ENCODE measurements around the gene TRIM9. TPM values are rescaled to one million over a fixed set of nuclear protein-coding genes. Genes with fewer than 3 reads are reported as not detected.

The TRIM9 gene
- total RNA-seq, 1 donor: 1.1 TPM

DNA sequence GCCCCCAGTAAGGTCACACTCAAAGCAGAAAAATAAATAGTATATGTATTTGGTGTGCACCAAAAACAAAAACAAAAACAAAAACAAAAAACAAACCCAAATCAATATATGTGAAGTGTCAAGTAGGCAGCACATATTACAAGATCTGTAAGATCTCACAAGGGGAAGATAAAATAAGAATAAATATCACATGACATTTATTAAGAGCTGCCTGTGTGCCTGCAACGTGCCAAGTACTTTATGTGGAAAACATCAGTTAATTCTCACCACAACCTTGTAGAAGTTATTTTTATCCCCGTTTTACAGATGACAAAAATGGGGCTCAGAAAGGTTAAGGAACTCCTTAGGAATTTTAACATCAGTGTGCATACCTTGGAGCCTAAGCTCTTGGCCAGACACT is 26.6 kb downstream of the TRIM9 start:
- Histone ChIP-seq H3K36me3 (ENCODE audit: insufficient read depth, low read length) (no peaks in the 10 kb centered on the region), H3K79me2 (ENCODE audit: insufficient read depth, low read length) (no peaks in the 10 kb centered on the region), H3K4me1 (ENCODE audit: insufficient read depth, low read length) (no peaks in the 10 kb centered on the region), H3K9me3 (ENCODE audit: low read depth, low read length) (no peaks in the 10 kb centered on the region), H3K27ac (ENCODE audit: low read depth, low read length) (no peak overlapping the region), H2AFZ (ENCODE audit: low read length) (no peak overlapping the region), H3K4me3 (ENCODE audit: insufficient read depth, low read length) (no peak overlapping the region), H4K20me1 (ENCODE audit: insufficient read depth, low read length) (no peaks in the 10 kb centered on the region), H3K27me3 (ENCODE audit: insufficient read depth, low read length) (peaks cover 18% of the 10 kb centered on the region), H3K4me2 (ENCODE audit: insufficient read depth, low read length) (no peak overlapping the region)
- no peak for DNase-seq (ENCODE audit: insufficient read length, low spot score, missing footprints)
- TF ChIP-seq, protein P1, sequence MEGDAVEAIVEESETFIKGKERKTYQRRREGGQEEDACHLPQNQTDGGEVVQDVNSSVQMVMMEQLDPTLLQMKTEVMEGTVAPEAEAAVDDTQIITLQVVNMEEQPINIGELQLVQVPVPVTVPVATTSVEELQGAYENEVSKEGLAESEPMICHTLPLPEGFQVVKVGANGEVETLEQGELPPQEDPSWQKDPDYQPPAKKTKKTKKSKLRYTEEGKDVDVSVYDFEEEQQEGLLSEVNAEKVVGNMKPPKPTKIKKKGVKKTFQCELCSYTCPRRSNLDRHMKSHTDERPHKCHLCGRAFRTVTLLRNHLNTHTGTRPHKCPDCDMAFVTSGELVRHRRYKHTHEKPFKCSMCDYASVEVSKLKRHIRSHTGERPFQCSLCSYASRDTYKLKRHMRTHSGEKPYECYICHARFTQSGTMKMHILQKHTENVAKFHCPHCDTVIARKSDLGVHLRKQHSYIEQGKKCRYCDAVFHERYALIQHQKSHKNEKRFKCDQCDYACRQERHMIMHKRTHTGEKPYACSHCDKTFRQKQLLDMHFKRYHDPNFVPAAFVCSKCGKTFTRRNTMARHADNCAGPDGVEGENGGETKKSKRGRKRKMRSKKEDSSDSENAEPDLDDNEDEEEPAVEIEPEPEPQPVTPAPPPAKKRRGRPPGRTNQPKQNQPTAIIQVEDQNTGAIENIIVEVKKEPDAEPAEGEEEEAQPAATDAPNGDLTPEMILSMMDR (IDR thresholded peaks at IDR 0.05; ENCODE audit: extremely low read depth, low read depth, low read length): no peak

DNA sequence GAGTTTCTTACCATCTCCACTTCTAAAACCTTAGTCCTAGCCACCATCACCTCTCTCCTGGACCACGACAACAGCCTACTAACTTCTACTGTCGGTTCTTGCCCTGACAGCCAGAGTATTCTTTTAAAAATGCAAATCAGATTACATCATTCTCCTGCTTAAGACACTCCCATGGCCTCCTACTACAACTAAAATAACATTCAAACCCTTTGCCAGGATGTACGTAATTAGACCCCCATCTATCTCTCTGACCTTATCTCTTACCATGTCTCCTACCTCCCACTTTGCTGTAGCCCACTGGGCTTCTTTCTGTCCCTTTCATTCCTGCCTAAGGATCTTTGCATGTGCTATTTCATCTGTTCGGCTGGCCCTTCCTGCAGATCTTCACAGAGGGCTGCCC is 27.6 kb downstream of the TRIM9 start:
- Histone ChIP-seq H3K79me2 (ENCODE audit: insufficient read depth, low read length) (no peaks in the 10 kb centered on the region), H3K4me1 (ENCODE audit: insufficient read depth, low read length) (no peaks in the 10 kb centered on the region), H3K4me2 (ENCODE audit: insufficient read depth, low read length) (no peak overlapping the region), H2AFZ (ENCODE audit: low read length) (no peak overlapping the region), H3K36me3 (ENCODE audit: insufficient read depth, low read length) (no peaks in the 10 kb centered on the region), H3K9me3 (ENCODE audit: low read depth, low read length) (no peaks in the 10 kb centered on the region), H3K27ac (ENCODE audit: low read depth, low read length) (no peak overlapping the region), H3K27me3 (ENCODE audit: insufficient read depth, low read length) (peaks cover 18% of the 10 kb centered on the region), H3K4me3 (ENCODE audit: insufficient read depth, low read length) (no peak overlapping the region), H4K20me1 (ENCODE audit: insufficient read depth, low read length) (no peaks in the 10 kb centered on the region)
- TF ChIP-seq, protein P1 (IDR thresholded peaks at IDR 0.05; ENCODE audit: extremely low read depth, low read depth, low read length): no peak
- DNase-seq (ENCODE audit: insufficient read length, low spot score, missing footprints): no peak

DNA sequence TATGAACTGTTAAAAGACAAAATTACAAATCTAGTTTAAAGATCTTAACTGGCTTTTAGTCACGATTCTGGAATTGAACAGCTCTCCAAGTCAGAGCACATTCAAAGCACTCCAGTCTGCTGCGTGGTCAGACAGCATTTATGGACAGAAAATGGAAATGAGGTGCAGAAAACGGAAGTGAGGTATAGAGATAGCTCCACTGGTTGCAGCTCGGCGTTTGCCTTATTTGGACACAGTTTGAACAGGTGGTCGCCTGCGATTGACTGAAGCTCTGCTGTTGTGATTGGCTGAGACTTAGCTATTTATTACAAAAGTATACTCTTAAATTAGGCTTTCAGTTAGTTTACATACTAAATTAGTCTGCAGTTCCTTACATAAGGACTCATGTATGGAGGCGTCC is 28.3 kb downstream of the TRIM9 start:
- no peak for DNase-seq (ENCODE audit: insufficient read length, low spot score, missing footprints)
- H2AFZ ChIP-seq (ENCODE audit: low read length): no peak overlapping the region
- no peak overlapping the region for H3K27ac ChIP-seq (ENCODE audit: low read depth, low read length)
- H3K27me3 ChIP-seq (ENCODE audit: insufficient read depth, low read length): peaks cover 13% of the 10 kb centered on the region
- H3K4me1 ChIP-seq (ENCODE audit: insufficient read depth, low read length): no peaks in the 10 kb centered on the region
- H3K4me3 ChIP-seq (ENCODE audit: insufficient read depth, low read length): no peak overlapping the region
- H3K4me2 ChIP-seq (ENCODE audit: insufficient read depth, low read length): no peak overlapping the region
- no peaks in the 10 kb centered on the region for H3K36me3 ChIP-seq (ENCODE audit: insufficient read depth, low read length)
- TF ChIP-seq, protein P1 (IDR thresholded peaks at IDR 0.05; ENCODE audit: extremely low read depth, low read depth, low read length): no peak
- H3K9me3 ChIP-seq (ENCODE audit: low read depth, low read length): no peaks in the 10 kb centered on the region
- H4K20me1 ChIP-seq (ENCODE audit: insufficient read depth, low read length): no peaks in the 10 kb centered on the region
- no peaks in the 10 kb centered on the region for H3K79me2 ChIP-seq (ENCODE audit: insufficient read depth, low read length)

DNA sequence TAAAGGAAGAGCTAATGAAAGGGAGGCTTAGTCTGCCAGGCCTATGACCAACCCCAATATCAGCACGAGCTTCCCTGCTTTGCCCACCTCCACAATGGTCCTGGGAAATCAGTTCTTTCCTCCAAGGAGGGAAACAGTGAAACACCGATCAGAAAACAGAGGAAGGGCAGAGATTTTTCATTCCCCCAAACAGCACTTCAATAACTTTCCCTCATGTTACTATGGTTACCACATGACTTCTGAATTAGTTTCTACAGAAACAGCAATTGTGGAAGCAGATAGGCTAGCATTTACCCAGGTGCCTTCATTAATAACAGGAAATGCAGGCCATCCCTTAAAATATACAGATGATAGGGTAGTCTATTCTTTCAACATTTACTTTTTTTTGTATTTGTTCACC is 35.9 kb downstream of the TRIM9 start:
- Histone ChIP-seq H3K27me3 (ENCODE audit: insufficient read depth, low read length) (peaks cover 3% of the 10 kb centered on the region), H3K79me2 (ENCODE audit: insufficient read depth, low read length) (no peaks in the 10 kb centered on the region), H3K4me3 (ENCODE audit: insufficient read depth, low read length) (no peak overlapping the region), H4K20me1 (ENCODE audit: insufficient read depth, low read length) (no peaks in the 10 kb centered on the region), H3K4me2 (ENCODE audit: insufficient read depth, low read length) (no peak overlapping the region), H3K36me3 (ENCODE audit: insufficient read depth, low read length) (no peaks in the 10 kb centered on the region), H3K27ac (ENCODE audit: low read depth, low read length) (no peak overlapping the region), H3K4me1 (ENCODE audit: insufficient read depth, low read length) (no peaks in the 10 kb centered on the region), H2AFZ (ENCODE audit: low read length) (no peak overlapping the region), H3K9me3 (ENCODE audit: low read depth, low read length) (no peaks in the 10 kb centered on the region)
- DNase-seq (ENCODE audit: insufficient read length, low spot score, missing footprints): no peak
- TF ChIP-seq, protein P1 (IDR thresholded peaks at IDR 0.05; ENCODE audit: extremely low read depth, low read depth, low read length): no peak

Data from osteoblast (primary cell).